ENCODE results near the gene VILL. TPM values are rescaled to one million over a fixed set of nuclear protein-coding genes. Genes with fewer than 3 reads are reported as not detected.

VILL gene
- total and polyA plus RNA-seq, 4 donors: 10.2 to 32.3 (median 22.5) TPM

DNA sequence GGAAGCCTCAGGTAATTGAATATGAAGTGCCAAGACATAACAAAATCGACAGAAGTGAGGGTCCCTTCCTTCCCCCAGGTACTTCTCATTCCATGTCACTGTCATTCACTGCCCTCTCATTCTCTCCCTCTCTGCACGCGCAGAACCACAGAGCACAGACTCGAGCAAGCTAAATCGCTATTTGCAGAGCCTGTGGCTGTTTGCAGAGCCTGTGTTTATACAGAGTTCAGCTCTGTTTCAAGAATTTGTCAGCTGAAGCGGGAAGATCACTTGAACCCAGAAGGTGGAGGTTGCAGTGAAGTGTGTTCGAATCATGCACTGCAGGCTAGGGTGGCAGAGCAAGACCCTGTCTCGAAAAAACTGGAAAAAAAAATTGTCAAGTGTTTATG, 2.5 kb downstream of the VILL start:
- Histone ChIP-seq H3K27ac (ENCODE audit: low read depth in 1 of 2, low read length in 1 of 2) (peak overlapping the region in 1 of 2 donors; percentile 27), H3K9ac (ENCODE audit: insufficient read depth in 1 of 2, low read length in 2 of 2) (no peak overlapping the region), H3K4me3 (no peak overlapping the region), H3K9me3 (ENCODE audit: control insufficient read depth in 4 of 4, insufficient read depth in 3 of 4, low read length in 3 of 4) (no peaks in the 10 kb centered on the region), H3K4me1 (ENCODE audit: control insufficient read depth in 5 of 5, insufficient read depth in 5 of 5, low read length in 5 of 5) (peaks cover 0 to 40% (median 13%) of the 10 kb centered on the region in 5 donors), H3K36me3 (ENCODE audit: control insufficient read depth in 4 of 4, insufficient read depth in 4 of 4, low read length in 4 of 4) (peaks cover 0 to 19% (median 1%) of the 10 kb centered on the region in 4 donors), H3K27me3 (ENCODE audit: control insufficient read depth in 3 of 3, insufficient read depth in 3 of 3, low read length in 2 of 3) (no peaks in the 10 kb centered on the region)
- WGBS, 2 donors: 70 to 77% methylated on average over 8 of the region's 8 CpGs
- TF ChIP-seq, protein P1, sequence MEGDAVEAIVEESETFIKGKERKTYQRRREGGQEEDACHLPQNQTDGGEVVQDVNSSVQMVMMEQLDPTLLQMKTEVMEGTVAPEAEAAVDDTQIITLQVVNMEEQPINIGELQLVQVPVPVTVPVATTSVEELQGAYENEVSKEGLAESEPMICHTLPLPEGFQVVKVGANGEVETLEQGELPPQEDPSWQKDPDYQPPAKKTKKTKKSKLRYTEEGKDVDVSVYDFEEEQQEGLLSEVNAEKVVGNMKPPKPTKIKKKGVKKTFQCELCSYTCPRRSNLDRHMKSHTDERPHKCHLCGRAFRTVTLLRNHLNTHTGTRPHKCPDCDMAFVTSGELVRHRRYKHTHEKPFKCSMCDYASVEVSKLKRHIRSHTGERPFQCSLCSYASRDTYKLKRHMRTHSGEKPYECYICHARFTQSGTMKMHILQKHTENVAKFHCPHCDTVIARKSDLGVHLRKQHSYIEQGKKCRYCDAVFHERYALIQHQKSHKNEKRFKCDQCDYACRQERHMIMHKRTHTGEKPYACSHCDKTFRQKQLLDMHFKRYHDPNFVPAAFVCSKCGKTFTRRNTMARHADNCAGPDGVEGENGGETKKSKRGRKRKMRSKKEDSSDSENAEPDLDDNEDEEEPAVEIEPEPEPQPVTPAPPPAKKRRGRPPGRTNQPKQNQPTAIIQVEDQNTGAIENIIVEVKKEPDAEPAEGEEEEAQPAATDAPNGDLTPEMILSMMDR (IDR thresholded peaks at IDR 0.05; ENCODE audit: control extremely low read depth, extremely low read depth): no peak
- ATAC-seq (ENCODE audit: insufficient read depth, low FRiP score): no peak
- DNase-seq: peak in 1 of 3 donors; percentile 10

DNA sequence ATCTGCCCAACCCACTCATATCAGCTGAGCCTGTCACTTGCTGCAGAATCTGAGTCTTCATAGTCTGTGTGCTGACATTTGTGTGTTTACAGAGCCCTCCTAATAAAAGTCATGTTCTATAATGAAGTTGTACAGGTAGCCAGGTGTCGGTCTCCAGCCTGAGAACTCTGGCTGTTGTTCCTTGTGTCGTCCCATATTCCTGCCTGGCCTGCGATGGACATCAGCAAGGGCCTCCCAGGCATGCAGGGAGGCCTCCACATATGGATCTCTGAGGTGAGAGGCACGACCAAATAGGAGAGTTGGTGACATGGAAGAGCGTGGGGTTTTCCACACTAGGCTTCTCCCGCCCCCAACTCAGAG, 2.9 kb downstream of the VILL start:
- 47 to 51% methylated on average over 6 of the region's 6 CpGs for WGBS, 2 donors
- Histone ChIP-seq H3K4me1 (ENCODE audit: control insufficient read depth in 5 of 5, insufficient read depth in 5 of 5, low read length in 5 of 5) (peaks cover 0 to 40% (median 16%) of the 10 kb centered on the region in 5 donors), H3K27me3 (ENCODE audit: control insufficient read depth in 3 of 3, insufficient read depth in 3 of 3, low read length in 2 of 3) (no peaks in the 10 kb centered on the region), H3K9ac (ENCODE audit: insufficient read depth in 1 of 2, low read length in 2 of 2) (peak overlapping the region in 1 of 2 donors; percentile 21), H3K27ac (ENCODE audit: low read depth in 1 of 2, low read length in 1 of 2) (peak overlapping the region in 1 of 2 donors; percentile 91), H3K36me3 (ENCODE audit: control insufficient read depth in 4 of 4, insufficient read depth in 4 of 4, low read length in 4 of 4) (peaks cover 0 to 19% (median 1%) of the 10 kb centered on the region in 4 donors), H3K4me3 (no peak overlapping the region), H3K9me3 (ENCODE audit: control insufficient read depth in 4 of 4, insufficient read depth in 3 of 4, low read length in 3 of 4) (no peaks in the 10 kb centered on the region)
- DNase-seq (no peak), ATAC-seq (ENCODE audit: insufficient read depth, low FRiP score) (no peak)
- TF ChIP-seq, protein P1 (IDR thresholded peaks at IDR 0.05; ENCODE audit: control extremely low read depth, extremely low read depth): no peak

GRCh38 chr3:37993820-37994638, 3.4 kb downstream of the VILL start:
- TF ChIP-seq, protein P1 (IDR thresholded peaks at IDR 0.05; ENCODE audit: control extremely low read depth, extremely low read depth): no peak
- 3 to 13% methylated on average over 49 of the region's 49 CpGs for WGBS, 2 donors
- peaks cover 0 to 40% (median 17%) of the 10 kb centered on the region in 5 donors for H3K4me1 ChIP-seq (ENCODE audit: control insufficient read depth in 5 of 5, insufficient read depth in 5 of 5, low read length in 5 of 5)

More at GRCh38 chr3:37993820-37994638, 3.4 kb downstream of the VILL start:
- no peaks in the 10 kb centered on the region for H3K27me3 ChIP-seq (ENCODE audit: control insufficient read depth in 3 of 3, insufficient read depth in 3 of 3, low read length in 2 of 3)
- DNase-seq (peak; percentile 74 to 84 (median 74)), ATAC-seq (ENCODE audit: insufficient read depth, low FRiP score) (peak; percentile 34)
- H3K9ac ChIP-seq (ENCODE audit: insufficient read depth in 1 of 2, low read length in 2 of 2): peak overlapping the region; percentile 14 to 21
- H3K9me3 ChIP-seq (ENCODE audit: control insufficient read depth in 4 of 4, insufficient read depth in 3 of 4, low read length in 3 of 4): no peaks in the 10 kb centered on the region
- H3K4me3 ChIP-seq: peak overlapping the region; percentile 46
- peak overlapping the region; percentile 57 to 91 for H3K27ac ChIP-seq (ENCODE audit: low read depth in 1 of 2, low read length in 1 of 2)
- H3K36me3 ChIP-seq (ENCODE audit: control insufficient read depth in 4 of 4, insufficient read depth in 4 of 4, low read length in 4 of 4): peaks cover 0 to 19% (median 1%) of the 10 kb centered on the region in 4 donors

All from lung (tissue), 12 donors.